Natural killer cell (primary cell): ENCODE results near the gene LRRC8E. TPM values are rescaled to one million over a fixed set of nuclear protein-coding genes. Genes with fewer than 3 reads are reported as not detected.
"Not testable (repeated sequence)": the region's sequence is repeated elsewhere in the genome, so short reads cannot be mapped to it uniquely, and the experiment has no call there.

ENCODE experiments used
- ATAC-seq, 3 donors: fragments of 150-1000 bp in 2 of 3; fragments of 200-7000 bp in 1 of 3; cut with Tn5 transposase; 1 replicate in 1 of 3; 2 replicates in 2 of 3; pipeline ENCODE4 v1.10.0; 2021; ENCODE audit warnings: mild to moderate bottlenecking in 2 of 3, moderate library complexity in 2 of 3
- DNase-seq, 2 donors: peaks; one replicate each; pipeline versions ENCODE4 v3.0.0 to v3.0.0-alpha.2; 2013 to 2021; ENCODE audit warnings: mixed read lengths in 1 of 2
- H3K27ac ChIP-seq: one replicate; pipeline ENCODE4 v1.5.1; 2013; ENCODE audit warnings: mild to moderate bottlenecking, low read length
- H3K27me3 ChIP-seq: one replicate; pipeline ENCODE4 v1.6.1; 2013; ENCODE audit warnings: low read length; ENCODE audit not compliant: control insufficient read depth, insufficient read depth
- H3K36me3 ChIP-seq: one replicate; pipeline ENCODE4 v1.6.1; 2013; ENCODE audit warnings: low read length; ENCODE audit not compliant: control insufficient read depth, insufficient read depth
- H3K4me1 ChIP-seq: one replicate; pipeline ENCODE4 v1.6.1; 2013; ENCODE audit warnings: low read length; ENCODE audit not compliant: control insufficient read depth, insufficient read depth
- H3K4me3 ChIP-seq: one replicate; pipeline ENCODE4 v1.5.1; 2013; ENCODE audit warnings: low read length
- H3K9me3 ChIP-seq: one replicate; pipeline ENCODE4 v1.6.1; 2013; ENCODE audit warnings: low read length; ENCODE audit not compliant: control insufficient read depth, insufficient read depth
- H3K27ac Mint-ChIP-seq, 2 donors: one replicate each; pipeline ENCODE4 v1.8.0; 2022; ENCODE audit warnings: mild to moderate bottlenecking in 2 of 2, mixed read lengths in 2 of 2, moderate library complexity in 1 of 2
- H3K27me3 Mint-ChIP-seq, 2 donors: one replicate each; pipeline ENCODE4 v1.8.0; 2022; ENCODE audit warnings: low read depth in 2 of 2, mixed read lengths in 2 of 2
- H3K36me3 Mint-ChIP-seq: one replicate; pipeline ENCODE4 v1.8.0; 2022; ENCODE audit warnings: mixed read lengths
- H3K4me1 Mint-ChIP-seq, 2 donors: one replicate each; pipeline ENCODE4 v1.8.0; 2022; ENCODE audit warnings: mixed read lengths in 2 of 2
- H3K4me3 Mint-ChIP-seq: one replicate; pipeline ENCODE4 v1.8.0; 2022; ENCODE audit warnings: mild to moderate bottlenecking, moderate library complexity, mixed read lengths
- H3K9me3 Mint-ChIP-seq, 2 donors: one replicate each; pipeline ENCODE4 v1.8.0; 2022; ENCODE audit warnings: mixed read lengths in 2 of 2
- WGBS: methylation state at CpG from one replicate; pipeline ENCODE4 v1.1.7; 2013; ENCODE audit warnings: missing lambda C conversion rate; ENCODE audit not compliant: insufficient coverage; 5-methylcytosine and 5-hydroxymethylcytosine counted together
- intact Hi-C: fragments of 100-400 bp; cut with micrococcal nuclease; formaldehyde crosslinking; loops from one replicate; pipeline ENCODE4 v1.14.2; 2022
- total RNA-seq, 4 donors: library from RNA; stranded (reverse); fragments of 120-200 nt in 1 of 4; gene quantifications; one replicate each; pipeline versions ENCODE4 v1.2.3 to v1.2.4, GENCODE V29; 2013 to 2022
- TF ChIP-seq, protein P1 (sequence below): fragments of 200-600 bp; IDR thresholded peaks from one replicate; pipeline ENCODE4 v1.8.0; 2022; ENCODE audit warnings: antibody characterized with exemption

LRRC8E gene
- total RNA-seq, 3 donors from 2014 or later (not counting 1 experiment from before 2014, with no cell fraction given): not detected

GRCh38 chr19:7927605-7928333 lies 39.5 kb downstream of the LRRC8E start:
- H3K9me3 Mint-ChIP-seq: no peaks in the 10 kb centered on the region
- peaks cover 20% of the 10 kb centered on the region for H3K4me1 ChIP-seq
- no peak overlapping the region for H3K4me3 ChIP-seq
- H3K27me3 ChIP-seq: no peaks in the 10 kb centered on the region
- intact Hi-C loops: loop anchor here (2.0 kb wide), 1 partner anchor 15 kb away; the partner anchor contains the start of gene TIMM44
- peak overlapping the region; percentile 67 to 80 for H3K27ac Mint-ChIP-seq
- WGBS: 94% methylated on average over 23 of the region's 23 CpGs
- TF ChIP-seq, protein P1, sequence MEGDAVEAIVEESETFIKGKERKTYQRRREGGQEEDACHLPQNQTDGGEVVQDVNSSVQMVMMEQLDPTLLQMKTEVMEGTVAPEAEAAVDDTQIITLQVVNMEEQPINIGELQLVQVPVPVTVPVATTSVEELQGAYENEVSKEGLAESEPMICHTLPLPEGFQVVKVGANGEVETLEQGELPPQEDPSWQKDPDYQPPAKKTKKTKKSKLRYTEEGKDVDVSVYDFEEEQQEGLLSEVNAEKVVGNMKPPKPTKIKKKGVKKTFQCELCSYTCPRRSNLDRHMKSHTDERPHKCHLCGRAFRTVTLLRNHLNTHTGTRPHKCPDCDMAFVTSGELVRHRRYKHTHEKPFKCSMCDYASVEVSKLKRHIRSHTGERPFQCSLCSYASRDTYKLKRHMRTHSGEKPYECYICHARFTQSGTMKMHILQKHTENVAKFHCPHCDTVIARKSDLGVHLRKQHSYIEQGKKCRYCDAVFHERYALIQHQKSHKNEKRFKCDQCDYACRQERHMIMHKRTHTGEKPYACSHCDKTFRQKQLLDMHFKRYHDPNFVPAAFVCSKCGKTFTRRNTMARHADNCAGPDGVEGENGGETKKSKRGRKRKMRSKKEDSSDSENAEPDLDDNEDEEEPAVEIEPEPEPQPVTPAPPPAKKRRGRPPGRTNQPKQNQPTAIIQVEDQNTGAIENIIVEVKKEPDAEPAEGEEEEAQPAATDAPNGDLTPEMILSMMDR: no peak
- DNase-seq: no peak
- H3K4me3 Mint-ChIP-seq: peak overlapping the region; percentile 9
- no peaks in the 10 kb centered on the region for H3K36me3 Mint-ChIP-seq
- no peak overlapping the region for H3K27ac ChIP-seq
- no peaks in the 10 kb centered on the region for H3K27me3 Mint-ChIP-seq
- no peak for ATAC-seq
- H3K36me3 ChIP-seq: peaks cover 25% of the 10 kb centered on the region
- H3K9me3 ChIP-seq: no peaks in the 10 kb centered on the region
- H3K4me1 Mint-ChIP-seq: peaks cover 0 to 25% of the 10 kb centered on the region in 2 donors

DNA sequence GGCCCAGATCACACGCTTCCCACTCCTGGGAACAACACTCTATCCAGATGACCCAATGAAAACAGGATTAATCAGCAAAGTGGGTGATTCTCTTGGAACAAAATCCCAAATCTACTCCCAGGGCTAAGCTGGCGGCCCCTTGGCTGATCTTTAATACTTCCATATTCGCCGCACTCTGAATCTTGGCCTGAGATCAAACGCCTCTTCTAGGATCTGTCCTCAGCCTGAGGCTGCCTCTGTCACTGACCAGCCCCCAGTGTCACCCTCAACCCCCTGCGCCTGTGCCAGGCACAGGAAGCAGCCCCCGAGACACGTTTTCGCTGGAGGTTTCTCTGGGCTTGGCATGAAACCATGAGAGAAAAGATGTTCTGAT lies 40.0 kb downstream of the LRRC8E start:
- Mint-ChIP-seq H3K4me3 (peak overlapping the region; percentile 9), H3K4me1 (peaks cover 0 to 21% of the 10 kb centered on the region in 2 donors), H3K27ac (peak overlapping the region; percentile 67 to 80), H3K9me3 (no peaks in the 10 kb centered on the region), H3K27me3 (no peaks in the 10 kb centered on the region), H3K36me3 (no peaks in the 10 kb centered on the region)
- TF ChIP-seq, protein P1: no peak
- Histone ChIP-seq H3K9me3 (no peaks in the 10 kb centered on the region), H3K4me3 (no peak overlapping the region), H3K36me3 (peaks cover 27% of the 10 kb centered on the region), H3K27ac (no peak overlapping the region), H3K4me1 (peaks cover 20% of the 10 kb centered on the region), H3K27me3 (no peaks in the 10 kb centered on the region)
- no peak for ATAC-seq
- no peak for DNase-seq
- 92% methylated on average over 9 of the region's 9 CpGs for WGBS
- intact Hi-C loops: loop anchor here (2.0 kb wide), 1 partner anchor 14 kb away; the partner anchor contains the start of gene TIMM44

GRCh38 chr19:7928741-7929701 lies 40.7 kb downstream of the LRRC8E start:
- Histone ChIP-seq H3K4me3 (no peak overlapping the region), H3K27ac (no peak overlapping the region), H3K4me1 (peaks cover 20% of the 10 kb centered on the region), H3K9me3 (no peaks in the 10 kb centered on the region), H3K36me3 (peaks cover 34% of the 10 kb centered on the region), H3K27me3 (no peaks in the 10 kb centered on the region)
- no peaks in the 10 kb centered on the region for H3K27me3 Mint-ChIP-seq
- H3K9me3 Mint-ChIP-seq: no peaks in the 10 kb centered on the region
- H3K27ac Mint-ChIP-seq: peak overlapping the region; percentile 67 to 80
- H3K4me3 Mint-ChIP-seq: peak overlapping the region; percentile 45
- peaks cover 0 to 19% of the 10 kb centered on the region in 2 donors for H3K4me1 Mint-ChIP-seq
- TF ChIP-seq, protein P1: peak; percentile 49
- H3K36me3 Mint-ChIP-seq: no peaks in the 10 kb centered on the region
- intact Hi-C loops: loop anchor here (2.0 kb wide), 1 partner anchor 14 kb away; the partner anchor contains the start of gene TIMM44
- WGBS: 63% methylated on average over 23 of the region's 24 CpGs
- ATAC-seq: peak; percentile 65 to 67 (median 66)
- DNase-seq: peak; percentile 72 to 90

GRCh38 chr19:7930030-7930429 lies 41.7 kb downstream of the LRRC8E start:
- H3K9me3 Mint-ChIP-seq, H3K9me3 ChIP-seq, ATAC-seq, H3K27ac ChIP-seq, H3K4me3 ChIP-seq, H3K4me3 Mint-ChIP-seq, H3K27me3 ChIP-seq, intact Hi-C loops, DNase-seq, H3K27me3 Mint-ChIP-seq, H3K36me3 Mint-ChIP-seq: not testable (repeated sequence)
- Mint-ChIP-seq H3K27ac (peak overlapping the region in 1 of 2 donors; percentile 80), H3K4me1 (peaks cover 0 to 18% of the 10 kb centered on the region in 2 donors)
- WGBS: 79% methylated on average over 11 of the region's 11 CpGs
- Histone ChIP-seq H3K36me3 (peaks cover 44% of the 10 kb centered on the region), H3K4me1 (peaks cover 16% of the 10 kb centered on the region)
